HuH-7.5 (cell line): ENCODE measurements around the gene TMEM97.
"Not testable (repeated sequence)": the region's sequence is repeated elsewhere in the genome, so short reads cannot be mapped to it uniquely, and the experiment has no call there.

ENCODE experiments used
- DNase-seq: peaks from one replicate; pipeline ENCODE4 v3.0.0; 2011; ENCODE audit warnings: low spot score

The TMEM97 gene

GRCh38 chr17:28318759-28319597 lies at the start of gene TMEM97:
TSS of gene TMEM97 (plus strand) at chr17:28319200. CDS start at chr17:28319240, 40 bp downstream.
- peak; percentile 96 for DNase-seq

- DNase-seq: no peak
Measured at GRCh38 chr17:28270055-28270454, 48.9 kb upstream of the TMEM97 start.

- DNase-seq: no peak
Measured at GRCh38 chr17:28270926-28271325, 48.1 kb upstream of the TMEM97 start.

- DNase-seq: no peak
Measured at GRCh38 chr17:28271431-28271830, 47.6 kb upstream of the TMEM97 start.

GRCh38 chr17:28272166-28272565 lies 46.8 kb upstream of the TMEM97 start:
- DNase-seq: no peak

GRCh38 chr17:28273341-28273740 lies 45.7 kb upstream of the TMEM97 start:
- not testable (repeated sequence) for DNase-seq

GRCh38 chr17:28274591-28275265 lies 44.3 kb upstream of the TMEM97 start:
- no peak for DNase-seq

- no peak for DNase-seq
Measured at GRCh38 chr17:28276011-28276410, 43.0 kb upstream of the TMEM97 start.

- DNase-seq: no peak
Measured at GRCh38 chr17:28279411-28279810, 39.6 kb upstream of the TMEM97 start.

- no peak for DNase-seq
Measured at GRCh38 chr17:28280826-28281225, 38.2 kb upstream of the TMEM97 start.

GRCh38 chr17:28282596-28282995 lies 36.4 kb upstream of the TMEM97 start:
- DNase-seq: no peak

GRCh38 chr17:28285965-28286364 lies 33.0 kb upstream of the TMEM97 start:
- DNase-seq: no peak

GRCh38 chr17:28290703-28291102 lies 28.3 kb upstream of the TMEM97 start:
- no peak for DNase-seq

GRCh38 chr17:28291780-28292330 lies 27.1 kb upstream of the TMEM97 start:
- DNase-seq: no peak

- not testable (repeated sequence) for DNase-seq
Measured at GRCh38 chr17:28292878-28293277, 26.1 kb upstream of the TMEM97 start.

GRCh38 chr17:28293994-28294393 lies 25.0 kb upstream of the TMEM97 start:
- DNase-seq: no peak

- DNase-seq: no peak
Measured at GRCh38 chr17:28295677-28296578, 23.1 kb upstream of the TMEM97 start.

GRCh38 chr17:28298449-28298848 lies 20.6 kb upstream of the TMEM97 start:
- no peak for DNase-seq

GRCh38 chr17:28306954-28307401 lies 12.0 kb upstream of the TMEM97 start:
- no peak for DNase-seq

- DNase-seq: no peak
Measured at GRCh38 chr17:28313841-28314240, 5.2 kb upstream of the TMEM97 start.

GRCh38 chr17:28315846-28316705 lies 2.9 kb upstream of the TMEM97 start:
- no peak for DNase-seq
